GM12892 (cell line): ENCODE data around the gene NEAT1.

Experiments used
- POLR2A ChIP-seq: IDR thresholded peaks from 2 replicates; pipeline ENCODE4 v1.6.1; 2011; ENCODE audit warnings: low read depth, low read length, control low read depth
- POLR2AphosphoS5 ChIP-seq: IDR thresholded peaks from 2 replicates; pipeline ENCODE4 v1.6.1; 2011; ENCODE audit warnings: low read depth, low read length, control low read depth
- TAF1 ChIP-seq: IDR thresholded peaks from 2 replicates; pipeline ENCODE4 v1.6.1; 2011; ENCODE audit warnings: low read depth, mild to moderate bottlenecking, control low read depth, low read length, borderline replicate concordance

- TF ChIP-seq POLR2A: no peak
- TF ChIP-seq POLR2AphosphoS5: 0 out of 2 replicates have a peak, but pooled peaks have one; percentile 9
- TF ChIP-seq TAF1: no peak
Observed at GRCh38 chr11:65417702-65418430, 4.7 kb upstream of the NEAT1 start.
